Measurements from ENCODE around the gene SOS1. TPM values are rescaled to one million over a fixed set of nuclear protein-coding genes. Genes with fewer than 3 reads are reported as not detected.
"Not testable (repeated sequence)": the region's sequence is repeated elsewhere in the genome, so short reads cannot be mapped to it uniquely, and the experiment has no call there.

Gene SOS1
- total RNA-seq, 1 experiment from 2014 or later: 21.2 TPM

DNA sequence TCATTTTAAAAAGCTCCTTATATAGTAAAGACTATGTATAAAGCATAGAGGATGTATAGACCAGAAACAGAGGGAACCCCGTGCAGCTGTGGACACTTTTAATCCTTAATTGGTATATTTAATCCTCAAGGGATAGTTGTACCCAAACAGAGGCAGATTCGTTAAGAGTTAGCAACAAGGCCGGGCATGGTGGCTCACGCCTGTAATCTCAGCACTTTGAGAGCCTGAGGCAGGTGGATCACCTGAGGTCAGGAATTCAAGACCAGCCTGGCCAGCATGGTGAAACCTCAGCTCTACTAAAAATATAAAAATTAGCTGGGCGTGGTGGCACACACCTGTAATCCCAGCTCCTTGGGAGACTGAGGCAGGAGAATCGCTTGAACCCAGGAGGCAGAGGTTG, 184.3 kb downstream of the SOS1 start:
- not testable (repeated sequence) for DNase-seq (ENCODE audit: extremely low read depth, low read depth)

GRCh38 chr2:38935568-38936172, 185.2 kb downstream of the SOS1 start:
- DNase-seq (ENCODE audit: extremely low read depth, low read depth): no peak

GRCh38 chr2:38934742-38935141, 186.1 kb downstream of the SOS1 start:
- DNase-seq (ENCODE audit: extremely low read depth, low read depth): no peak

GRCh38 chr2:38933653-38934052, 187.2 kb downstream of the SOS1 start:
- no peak for DNase-seq (ENCODE audit: extremely low read depth, low read depth)

DNA sequence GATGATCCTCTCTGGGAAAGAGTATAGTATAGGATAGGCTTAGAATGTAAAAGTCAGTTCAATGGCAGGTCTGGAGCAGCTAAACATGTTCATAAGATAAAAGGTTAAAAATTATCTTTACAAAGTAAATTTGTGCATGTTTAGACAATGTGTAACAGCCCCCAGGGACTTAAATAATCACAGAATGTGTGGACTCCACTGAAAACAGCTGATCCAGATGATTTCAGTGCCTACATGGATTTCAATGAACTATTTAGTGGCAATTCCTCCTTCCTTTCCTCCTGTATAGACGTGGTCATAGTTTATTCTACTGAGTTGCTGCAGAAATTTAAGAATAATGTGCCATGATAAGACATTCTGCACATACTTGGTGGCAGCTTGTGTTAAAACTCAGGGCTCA, 188.3 kb downstream of the SOS1 start:
- no peak for DNase-seq (ENCODE audit: extremely low read depth, low read depth)

Small RNAs within 50 kb of the gene (small RNA-seq; reads per million reads assigned to genes)
- gene HSPE1P13 (0 reads per million in 2 experiments), gene RF00019 (0 reads per million in 2 experiments), gene RN7SL96P (0 reads per million in 2 experiments), gene RNU6-198P (0 reads per million in 2 experiments)

Other genes with a start within 250 kb of the SOS1 start
- gene DHX57, start 245.1 kb downstream of the SOS1 start, total RNA-seq (2014; rRNA removed; shearing (Covaris generic)): 17.5 and 17.6 TPM in 2 replicates
- gene MORN2, start 245.1 kb downstream of the SOS1 start, total RNA-seq (2014; rRNA removed; shearing (Covaris generic)): 30.1 and 36.8 TPM in 2 replicates
- gene ARHGEF33, start 231.2 kb downstream of the SOS1 start, total RNA-seq (2014; rRNA removed; shearing (Covaris generic)): 0.47 and 0.58 TPM in 2 replicates
- not detected in 2 replicates for gene CDKL4, start 122.9 kb upstream of the SOS1 start, total RNA-seq (2014; rRNA removed; shearing (Covaris generic))

Measured in NCI-H460 (cell line).